Thoracic aorta (tissue), 2 donors: Measurements from ENCODE around the gene FAM90A1. TPM values are rescaled to one million over a fixed set of nuclear protein-coding genes. Genes with fewer than 3 reads are reported as not detected.
"Not testable (repeated sequence)": the region's sequence is repeated elsewhere in the genome, so short reads cannot be mapped to it uniquely, and the experiment has no call there.

Experiments
- ATAC-seq: fragments of 150-250 bp; one replicate; pipeline ENCODE4 v1.8.0; 2017; ENCODE audit warnings: low read depth; ENCODE audit not compliant: insufficient number of reproducible peaks, low FRiP score
- DNase-seq: peaks from one replicate; pipeline ENCODE4 v3.0.0-alpha.2; 2020; ENCODE audit warnings: low spot score
- H3K27ac ChIP-seq, 2 donors: fragments of 200-600 bp; sonication (generic); 1 replicate in 1 of 2; 2 replicates in 1 of 2; pipeline ENCODE4 v1.5.1; 2016; ENCODE audit warnings: mild to moderate bottlenecking in 2 of 2, moderate library complexity in 2 of 2
- H3K27me3 ChIP-seq: fragments of 200-600 bp; sonication (generic); replicated peaks from 2 replicates; pipeline ENCODE4 v1.6.0; 2016; ENCODE audit warnings: mild to moderate bottlenecking; ENCODE audit not compliant: insufficient read depth
- H3K36me3 ChIP-seq: fragments of 200-600 bp; sonication (generic); one replicate; pipeline ENCODE4 v1.5.1; 2016
- H3K4me1 ChIP-seq, 2 donors: fragments of 200-600 bp; sonication (generic); 1 replicate in 1 of 2; 2 replicates in 1 of 2; pipeline versions ENCODE4 v1.5.1 to v1.6.0; 2016; ENCODE audit warnings: low read depth in 2 of 2, mild to moderate bottlenecking in 1 of 2; ENCODE audit not compliant: control insufficient read depth in 1 of 2
- H3K4me3 ChIP-seq: fragments of 200-600 bp; sonication (generic); 2 replicates; pipeline ENCODE4 v1.5.1; 2016; ENCODE audit warnings: mild to moderate bottlenecking
- H3K9me3 ChIP-seq: fragments of 200-600 bp; sonication (generic); 2 replicates; pipeline ENCODE4 v1.5.1; 2016
- total RNA-seq, 2 donors: library from RNA; depleted of rRNA; stranded (reverse); fragments of >200 nt; gene quantifications; one replicate each; pipeline versions ENCODE4 v1.1.0 to v1.2.3, GENCODE V29; 2016
- TF ChIP-seq, protein P1 (sequence below): fragments of 200-600 bp; sonication (generic); IDR thresholded peaks from one replicate; pipeline ENCODE4 v1.5.1; 2019; ENCODE audit warnings: antibody characterized with exemption

FAM90A1 gene
- total RNA-seq, 2 donors from 2014 or later: not detected

DNA sequence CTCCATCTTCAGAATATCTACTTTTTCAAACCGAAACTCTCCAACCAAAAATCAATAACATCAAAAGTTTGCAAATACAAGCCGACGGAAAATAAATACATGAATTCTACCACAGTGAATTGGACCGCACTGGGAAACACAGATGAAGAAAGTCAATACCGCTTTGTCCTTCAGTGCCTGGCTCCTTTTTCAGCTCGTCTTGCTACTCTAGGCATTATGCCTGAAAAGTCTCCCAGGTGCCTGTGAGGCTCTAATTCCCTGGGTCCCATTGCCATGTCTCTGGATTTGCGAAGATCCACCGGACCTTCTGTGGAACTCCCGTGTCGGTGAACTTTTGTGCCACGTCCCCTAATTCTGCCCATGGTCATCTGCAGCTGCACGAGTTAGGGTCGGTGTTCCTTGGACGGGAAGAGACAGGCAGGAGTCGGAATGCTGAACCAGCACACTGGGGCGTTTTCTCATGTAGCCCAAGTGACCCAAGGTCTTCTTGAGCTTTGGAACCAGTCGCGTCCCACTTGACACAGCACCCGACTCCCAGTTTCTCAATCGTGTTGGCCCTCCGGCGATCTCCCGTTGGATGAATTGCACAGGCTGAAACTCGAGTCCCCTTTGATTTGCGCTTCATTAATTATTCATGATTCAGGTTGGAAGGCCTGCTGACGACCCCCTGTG is 8.6 kb downstream of the FAM90A1 start:
- ATAC-seq, H3K9me3 ChIP-seq, DNase-seq, H3K36me3 ChIP-seq, H3K4me1 ChIP-seq, H3K27me3 ChIP-seq, H3K4me3 ChIP-seq, H3K27ac ChIP-seq: not testable (repeated sequence)

DNA sequence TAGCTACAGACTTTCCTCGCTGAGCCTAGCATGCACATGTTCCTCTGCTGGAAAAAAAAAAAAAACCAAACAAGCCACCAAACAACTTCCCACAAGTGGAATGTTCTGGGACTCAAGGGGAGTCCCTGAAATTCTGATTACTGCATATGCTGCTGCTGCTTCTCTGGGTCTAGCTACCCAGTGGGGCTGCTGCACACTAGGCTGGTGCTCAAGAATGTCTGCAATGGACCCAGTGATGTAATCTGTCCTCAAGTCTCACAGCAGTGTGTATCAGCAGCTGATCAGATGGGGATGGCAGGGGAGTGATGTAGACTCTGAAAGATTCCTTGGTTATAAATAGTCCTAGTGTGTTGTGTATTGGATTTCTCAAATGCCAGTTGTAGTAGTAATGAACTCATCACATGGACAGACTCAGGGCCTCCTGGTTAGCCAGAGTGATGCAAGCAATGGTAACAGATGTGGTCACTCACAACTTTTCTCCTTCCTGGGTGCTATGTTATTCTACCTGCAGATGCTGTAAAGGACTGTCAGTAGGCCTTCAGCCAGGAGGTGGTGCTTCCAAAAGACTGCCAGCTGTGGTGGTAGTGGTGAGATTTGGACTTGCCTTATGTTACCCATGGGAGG is 29.6 kb downstream of the FAM90A1 start:
- H3K4me1 ChIP-seq, H3K27ac ChIP-seq, H3K9me3 ChIP-seq, ATAC-seq, H3K36me3 ChIP-seq, H3K4me3 ChIP-seq, DNase-seq, H3K27me3 ChIP-seq: not testable (repeated sequence)

DNA sequence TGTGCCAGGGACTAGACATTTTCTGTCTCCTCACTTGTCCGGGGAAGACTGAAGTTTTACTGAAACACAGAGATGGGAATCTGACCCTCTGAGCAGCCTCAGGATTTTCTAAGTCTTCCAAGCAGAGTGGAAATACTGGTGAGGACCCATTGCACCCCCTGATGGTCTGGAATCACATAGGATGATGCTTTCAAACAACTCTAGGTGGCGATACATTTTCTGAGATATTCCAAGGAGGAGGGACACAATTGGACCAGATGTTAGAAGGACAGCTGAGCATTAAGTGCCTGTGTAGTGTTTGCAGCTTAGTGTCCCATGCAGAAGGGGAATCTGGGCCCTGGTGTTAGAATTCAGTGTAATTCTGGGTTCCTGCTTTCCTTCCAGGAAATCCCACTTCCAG is 39.3 kb downstream of the FAM90A1 start:
- not testable (repeated sequence) for H3K9me3 ChIP-seq, DNase-seq, ATAC-seq, H3K4me3 ChIP-seq, H3K27me3 ChIP-seq, H3K27ac ChIP-seq, H3K36me3 ChIP-seq, H3K4me1 ChIP-seq

DNA sequence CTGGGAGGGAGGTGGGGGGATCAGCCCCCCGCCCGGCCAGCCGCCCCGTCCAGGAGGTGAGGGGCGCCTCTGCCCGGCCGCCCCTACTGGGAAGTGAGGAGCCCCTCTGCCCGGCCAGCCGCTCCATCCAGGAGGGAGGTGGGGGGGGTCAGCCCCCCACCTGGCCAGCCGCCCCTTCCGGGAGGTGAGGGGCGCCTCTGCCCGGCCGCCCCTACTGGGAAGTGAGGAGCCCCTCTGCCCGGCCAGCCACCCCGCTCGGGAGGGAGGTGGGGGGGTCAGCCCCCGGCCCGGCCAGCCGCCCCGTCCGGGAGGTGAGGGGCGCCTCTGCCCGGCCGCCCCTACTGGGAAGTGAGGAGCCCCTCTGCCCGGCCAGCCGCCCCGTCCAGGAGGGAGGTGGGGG is 43.2 kb downstream of the FAM90A1 start:
- not testable (repeated sequence) for H3K4me1 ChIP-seq, H3K4me3 ChIP-seq, H3K36me3 ChIP-seq, H3K27ac ChIP-seq, H3K27me3 ChIP-seq, ATAC-seq, DNase-seq, H3K9me3 ChIP-seq

DNA sequence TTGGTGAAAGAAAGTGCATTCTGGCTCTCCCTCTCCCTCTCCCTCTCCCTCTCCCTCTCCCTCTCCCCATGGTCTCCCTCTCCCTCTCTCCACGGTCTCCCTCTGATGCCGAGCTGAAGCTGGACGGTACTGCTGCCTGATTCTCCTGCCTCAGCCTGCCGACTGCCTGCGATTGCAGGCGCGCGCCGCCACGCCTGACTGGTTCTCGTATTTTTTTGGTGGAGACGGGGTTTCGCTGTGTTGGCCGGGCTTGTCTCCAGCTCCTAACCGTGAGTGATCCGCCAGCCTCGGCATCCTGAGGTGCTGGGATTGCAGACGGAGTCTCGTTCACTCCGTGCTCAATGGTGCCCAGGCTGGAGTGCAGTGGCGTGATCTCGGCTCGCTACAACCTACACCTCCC is 44.1 kb downstream of the FAM90A1 start:
- H3K9me3 ChIP-seq, H3K36me3 ChIP-seq, DNase-seq, H3K27ac ChIP-seq, ATAC-seq, H3K27me3 ChIP-seq, H3K4me1 ChIP-seq, H3K4me3 ChIP-seq: not testable (repeated sequence)

DNA sequence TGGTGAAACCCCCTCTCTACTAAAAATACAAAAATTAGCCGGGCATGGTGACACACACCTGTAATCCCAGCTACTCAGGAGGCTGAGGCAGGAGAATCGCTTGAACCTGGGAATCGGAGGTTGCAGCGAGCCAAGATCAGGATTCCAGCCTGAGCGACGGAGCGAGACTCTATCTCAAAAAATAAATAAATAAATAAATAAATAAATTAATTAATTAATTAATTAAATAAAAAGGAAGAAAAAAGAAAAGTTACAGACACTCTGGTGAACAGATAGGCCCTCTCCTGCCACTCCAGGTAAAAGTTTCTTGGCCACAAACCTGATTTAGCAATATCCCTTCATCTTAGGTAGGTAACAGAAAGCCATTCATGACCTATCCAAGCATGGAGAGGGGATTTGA is 44.5 kb downstream of the FAM90A1 start:
- not testable (repeated sequence) for H3K9me3 ChIP-seq, ATAC-seq, H3K27me3 ChIP-seq, H3K36me3 ChIP-seq, H3K27ac ChIP-seq, H3K4me3 ChIP-seq, H3K4me1 ChIP-seq, DNase-seq

DNA sequence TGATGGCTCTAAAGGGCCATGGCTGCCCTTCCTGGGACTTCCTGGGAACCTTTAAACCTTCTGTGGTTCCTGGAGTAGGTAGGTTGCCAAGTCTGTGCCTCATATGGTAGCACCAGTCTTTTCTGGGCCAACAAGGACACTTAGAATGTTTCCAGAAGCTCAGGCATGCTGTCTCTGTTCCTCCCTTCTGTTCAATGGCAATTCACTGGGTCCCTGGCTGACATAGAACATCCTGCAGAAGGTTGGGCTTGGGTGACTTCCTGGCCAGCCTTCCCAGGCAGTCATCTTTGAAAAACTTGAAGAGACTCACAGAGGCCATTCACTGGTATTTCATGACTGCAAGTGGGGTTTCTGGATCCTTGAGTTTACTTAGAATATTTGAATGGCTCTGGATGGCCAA is 46.1 kb downstream of the FAM90A1 start:
- not testable (repeated sequence) for ATAC-seq, H3K4me1 ChIP-seq, H3K9me3 ChIP-seq, H3K27me3 ChIP-seq, DNase-seq, H3K36me3 ChIP-seq
- H3K4me3 ChIP-seq: peak overlapping the region; percentile 95
- H3K27ac ChIP-seq: peak overlapping the region; percentile 20 to 38

DNA sequence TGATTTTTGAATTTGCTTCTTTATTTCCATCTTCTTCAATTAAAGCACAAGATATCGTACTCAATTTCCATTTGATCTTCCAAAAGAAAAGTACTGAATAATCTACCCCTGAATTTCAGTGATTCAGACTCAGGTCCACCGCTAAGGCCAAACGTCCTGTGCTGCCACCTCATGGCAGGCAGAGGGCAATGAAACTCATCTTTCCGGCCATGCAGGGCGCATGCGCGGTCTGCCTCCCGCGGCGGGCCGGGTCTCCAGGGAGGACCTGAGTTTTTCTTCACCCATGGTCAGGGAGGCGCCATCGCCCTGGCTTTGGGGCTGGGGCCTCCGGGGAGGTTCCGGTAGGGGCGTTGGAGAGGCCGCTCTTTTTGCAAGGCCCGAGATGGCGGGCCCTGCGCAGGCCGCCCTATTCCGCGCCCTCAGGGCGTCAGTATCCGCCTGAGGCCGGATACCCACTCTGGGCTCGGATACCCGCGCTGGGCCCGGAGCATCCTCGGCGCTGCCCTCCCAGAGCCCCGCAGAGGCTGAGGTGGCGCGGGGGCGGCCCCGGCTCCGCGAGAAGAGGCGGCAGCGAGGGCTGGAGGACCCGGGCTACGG is 47.3 kb downstream of the FAM90A1 start:
- Histone ChIP-seq H3K4me3 (peak overlapping the region; percentile 95), H3K27ac (peak overlapping the region; percentile 82 to 86)
- TF ChIP-seq, protein P1, sequence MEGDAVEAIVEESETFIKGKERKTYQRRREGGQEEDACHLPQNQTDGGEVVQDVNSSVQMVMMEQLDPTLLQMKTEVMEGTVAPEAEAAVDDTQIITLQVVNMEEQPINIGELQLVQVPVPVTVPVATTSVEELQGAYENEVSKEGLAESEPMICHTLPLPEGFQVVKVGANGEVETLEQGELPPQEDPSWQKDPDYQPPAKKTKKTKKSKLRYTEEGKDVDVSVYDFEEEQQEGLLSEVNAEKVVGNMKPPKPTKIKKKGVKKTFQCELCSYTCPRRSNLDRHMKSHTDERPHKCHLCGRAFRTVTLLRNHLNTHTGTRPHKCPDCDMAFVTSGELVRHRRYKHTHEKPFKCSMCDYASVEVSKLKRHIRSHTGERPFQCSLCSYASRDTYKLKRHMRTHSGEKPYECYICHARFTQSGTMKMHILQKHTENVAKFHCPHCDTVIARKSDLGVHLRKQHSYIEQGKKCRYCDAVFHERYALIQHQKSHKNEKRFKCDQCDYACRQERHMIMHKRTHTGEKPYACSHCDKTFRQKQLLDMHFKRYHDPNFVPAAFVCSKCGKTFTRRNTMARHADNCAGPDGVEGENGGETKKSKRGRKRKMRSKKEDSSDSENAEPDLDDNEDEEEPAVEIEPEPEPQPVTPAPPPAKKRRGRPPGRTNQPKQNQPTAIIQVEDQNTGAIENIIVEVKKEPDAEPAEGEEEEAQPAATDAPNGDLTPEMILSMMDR: peak; percentile 71
- H3K36me3 ChIP-seq, DNase-seq, ATAC-seq, H3K27me3 ChIP-seq, H3K9me3 ChIP-seq, H3K4me1 ChIP-seq: not testable (repeated sequence)

DNA sequence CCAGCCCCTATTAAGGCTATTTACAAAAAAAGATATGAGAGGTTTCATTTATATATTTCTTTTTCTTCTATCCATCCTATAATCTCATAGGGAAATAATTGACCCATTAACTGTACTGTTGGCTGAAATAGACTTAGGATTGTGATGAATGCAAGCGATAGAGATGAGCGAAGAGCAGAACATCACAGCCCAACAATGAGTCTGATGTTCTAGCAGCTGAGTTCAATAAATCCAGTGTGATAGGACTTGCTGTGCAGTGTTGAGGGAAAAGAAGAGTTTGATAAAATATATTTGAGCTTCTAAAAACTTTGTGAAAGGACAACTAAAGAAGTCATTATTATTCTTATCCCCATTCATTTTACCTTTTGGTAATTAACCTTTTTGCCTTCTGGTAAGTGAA is 54.5 kb downstream of the FAM90A1 start:
- H3K36me3 ChIP-seq, H3K4me3 ChIP-seq, H3K27ac ChIP-seq, DNase-seq, H3K9me3 ChIP-seq, H3K27me3 ChIP-seq, ATAC-seq, H3K4me1 ChIP-seq: not testable (repeated sequence)
